ENCODE measurements around the gene NUDT2. TPM values are rescaled to one million over a fixed set of nuclear protein-coding genes. Genes with fewer than 3 reads are reported as not detected.
"Not testable (repeated sequence)": the region's sequence is repeated elsewhere in the genome, so short reads cannot be mapped to it uniquely, and the experiment has no call there.

NUDT2 gene
- total RNA-seq, 4 donors from 2014 or later, result 1.4 to 31.0 (median 9.7) TPM

DNA sequence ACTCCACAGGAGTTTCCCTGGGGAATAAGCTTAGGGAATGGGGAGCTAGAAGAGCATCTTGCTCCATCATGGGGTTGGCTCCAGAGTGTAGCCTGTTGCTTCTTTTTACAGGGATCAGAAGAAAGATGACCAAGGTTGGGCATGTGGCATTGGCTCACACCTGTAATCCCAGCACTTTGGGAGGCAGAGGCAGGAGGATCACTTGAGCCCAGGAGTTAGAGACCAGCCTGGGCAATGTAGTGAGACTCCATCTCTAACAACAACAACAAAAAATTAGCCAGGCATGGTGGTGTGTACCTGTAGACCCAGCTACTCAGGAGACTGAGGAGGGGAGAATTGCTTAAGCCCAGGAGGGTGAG is 18.4 kb downstream of the NUDT2 start:
- peaks cover 2 to 33% (median 10%) of the 10 kb centered on the region in 4 donors for H3K4me1 ChIP-seq
- H3K36me3 ChIP-seq, result peaks cover 0 to 3% (median 0%) of the 10 kb centered on the region in 4 donors
- no peaks in the 10 kb centered on the region for H3K27me3 ChIP-seq
- no peak overlapping the region for H3K27ac ChIP-seq
- in situ Hi-C loops (cut with MboI; ENCODE audit: low pct_ligation_motif_present in 1 of 4, low pct_unique_long_range_greater_than_20kb in 1 of 4, low sequenced_read_pairs in 3 of 4) (no loop called here), intact Hi-C loops (cut with DNase I; ENCODE audit: low total_unique reads) (no loop called here)
- H3K9me3 ChIP-seq, result no peaks in the 10 kb centered on the region
- TF ChIP-seq POLR2AphosphoS5 (IDR thresholded peaks at IDR 0.05) (no peak), EP300 (IDR thresholded peaks at IDR 0.05; ENCODE audit: low read depth) (no peak), CTCF (IDR thresholded peaks at IDR 0.05) (no peak), POLR2A (IDR thresholded peaks at IDR 0.05) (no peak)
- no peak overlapping the region for H3K4me3 ChIP-seq
- DNase-seq, result no peak

DNA sequence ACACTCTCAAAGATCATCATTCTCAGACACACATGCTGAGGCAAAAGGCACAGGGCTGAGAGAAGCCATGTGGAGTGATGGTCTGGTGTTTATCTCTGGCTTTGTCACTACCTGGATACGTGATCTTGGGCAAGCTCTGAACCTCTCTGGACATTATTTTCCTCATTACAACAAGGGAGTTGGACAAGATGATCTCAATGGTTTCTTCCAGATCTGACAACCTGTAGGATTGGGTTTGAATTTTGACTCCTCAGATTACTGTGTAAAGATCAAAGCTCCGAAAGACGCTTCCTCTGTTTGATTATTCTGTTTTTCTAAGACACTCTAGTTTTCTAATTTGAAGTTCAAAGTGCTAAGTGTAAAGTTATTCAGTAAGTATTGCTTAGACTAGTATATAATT is 20.0 kb downstream of the NUDT2 start:
- in situ Hi-C loops (cut with MboI; ENCODE audit: low pct_ligation_motif_present in 1 of 4, low pct_unique_long_range_greater_than_20kb in 1 of 4, low sequenced_read_pairs in 3 of 4), result no loop called here
- intact Hi-C loops (cut with DNase I; ENCODE audit: low total_unique reads), result no loop called here

GRCh38 chr9:34352122-34352652 is 22.8 kb downstream of the NUDT2 start:
- H3K9me3 ChIP-seq, result peaks cover 5 to 17% of the 10 kb centered on the region in 2 donors
- H3K36me3 ChIP-seq; in situ Hi-C loops (cut with MboI; ENCODE audit: low pct_ligation_motif_present in 1 of 4, low pct_unique_long_range_greater_than_20kb in 1 of 4, low sequenced_read_pairs in 3 of 4); H3K4me3 ChIP-seq; H3K4me1 ChIP-seq; intact Hi-C loops (cut with DNase I; ENCODE audit: low total_unique reads); DNase-seq; H3K27me3 ChIP-seq; H3K27ac ChIP-seq: not testable (repeated sequence)
- 59 to 69% methylated on average over 3 to 7 of the region's 7 CpGs for WGBS, 2 donors (ENCODE audit: low coverage in 1 of 2)

More for the DNA sequence above, 20.0 kb downstream of the NUDT2 start:
- DNase-seq, result no peak
- TF ChIP-seq CTCF (IDR thresholded peaks at IDR 0.05), result no peak
- no peak for TF ChIP-seq POLR2A (IDR thresholded peaks at IDR 0.05)
- TF ChIP-seq POLR2AphosphoS5 (IDR thresholded peaks at IDR 0.05), result no peak
- no peak for TF ChIP-seq EP300 (IDR thresholded peaks at IDR 0.05; ENCODE audit: low read depth)
- Histone ChIP-seq H3K36me3 (no peaks in the 10 kb centered on the region), H3K9me3 (no peaks in the 10 kb centered on the region), H3K4me1 (peaks cover 0 to 19% (median 6%) of the 10 kb centered on the region in 4 donors), H3K27ac (no peak overlapping the region), H3K4me3 (no peak overlapping the region), H3K27me3 (no peaks in the 10 kb centered on the region)
- WGBS, 2 donors (ENCODE audit: low coverage in 1 of 2), result 88 to 95% methylated on average over 3 of the region's 3 CpGs

- DNase-seq; intact Hi-C loops (cut with DNase I; ENCODE audit: low total_unique reads); H3K27ac ChIP-seq; H3K36me3 ChIP-seq; H3K27me3 ChIP-seq; H3K4me3 ChIP-seq; H3K4me1 ChIP-seq; in situ Hi-C loops (cut with MboI; ENCODE audit: low pct_ligation_motif_present in 1 of 4, low pct_unique_long_range_greater_than_20kb in 1 of 4, low sequenced_read_pairs in 3 of 4): not testable (repeated sequence)
- H3K9me3 ChIP-seq, result peaks cover 5 to 19% of the 10 kb centered on the region in 2 donors
- 84% methylated on average over 1 of the region's 1 CpG; no CpG with 5 or more reads in 1 of the 2 donors for WGBS, 2 donors (ENCODE audit: low coverage in 1 of 2)
Measured at GRCh38 chr9:34352957-34353356, 23.6 kb downstream of the NUDT2 start.

GRCh38 chr9:34362614-34363214 is 33.3 kb downstream of the NUDT2 start:
- DNase-seq, result no peak

More at GRCh38 chr9:34362614-34363214, 33.3 kb downstream of the NUDT2 start:
- in situ Hi-C loops (cut with MboI; ENCODE audit: low pct_ligation_motif_present in 1 of 4, low pct_unique_long_range_greater_than_20kb in 1 of 4, low sequenced_read_pairs in 3 of 4), result no loop called here
- intact Hi-C loops (cut with DNase I; ENCODE audit: low total_unique reads), result no loop called here
- WGBS, 2 donors (ENCODE audit: low coverage in 1 of 2), result 87% methylated on average over 4 of the region's 4 CpGs; no CpG with 5 or more reads in 1 of the 2 donors
- Histone ChIP-seq H3K27ac (no peak overlapping the region), H3K4me3 (no peak overlapping the region), H3K27me3 (no peaks in the 10 kb centered on the region), H3K36me3 (no peaks in the 10 kb centered on the region), H3K9me3 (no peaks in the 10 kb centered on the region), H3K4me1 (no peaks in the 10 kb centered on the region)
- no peak for TF ChIP-seq POLR2A (IDR thresholded peaks at IDR 0.05)
- no peak for TF ChIP-seq POLR2AphosphoS5 (IDR thresholded peaks at IDR 0.05)
- TF ChIP-seq CTCF (IDR thresholded peaks at IDR 0.05), result no peak
- TF ChIP-seq EP300 (IDR thresholded peaks at IDR 0.05; ENCODE audit: low read depth), result no peak

All from transverse colon (tissue), 4 donors.